ENCODE data around the gene HAO1. TPM values are rescaled to one million over a fixed set of nuclear protein-coding genes. Genes with fewer than 3 reads are reported as not detected.

HAO1 gene
- total and polyA plus RNA-seq, 10 donors = not detected

GRCh38 chr20:7916648-7917047 is 23.6 kb downstream of the HAO1 start:
- intact Hi-C loops (cut with DNase I; ENCODE audit: low total_unique reads) = no loop called here
- Histone ChIP-seq H3K27me3 (replicated peaks in 1 of 7) (peaks cover 0 to 4% (median 0%) of the 10 kb centered on the region in 7 donors), H3K36me3 (no peaks in the 10 kb centered on the region), H3K4me1 (no peaks in the 10 kb centered on the region), H3K27ac (no peak overlapping the region), H3K9me3 (peaks cover 0 to 1% (median 0%) of the 10 kb centered on the region in 8 donors), H3K4me3 (no peak overlapping the region)
- no peak for TF ChIP-seq POLR2A (IDR thresholded peaks at IDR 0.05)
- no peak for TF ChIP-seq CTCF (IDR thresholded peaks at IDR 0.05 in 8 of 11, conservative IDR thresholded peaks at IDR 0.05 in 3 of 11)
- no peak for TF ChIP-seq POLR2AphosphoS5 (IDR thresholded peaks at IDR 0.05)
- 92 to 98% (median 97%) methylated on average over 1 of the region's 1 CpG for WGBS, 5 donors
- no peak for DNase-seq

- Histone ChIP-seq H3K4me1 (no peaks in the 10 kb centered on the region), H3K27me3 (replicated peaks in 1 of 7) (peaks cover 0 to 4% (median 0%) of the 10 kb centered on the region in 7 donors), H3K36me3 (no peaks in the 10 kb centered on the region), H3K27ac (no peak overlapping the region), H3K4me3 (no peak overlapping the region), H3K9me3 (no peaks in the 10 kb centered on the region)
- no peak for DNase-seq
- TF ChIP-seq POLR2A (IDR thresholded peaks at IDR 0.05) (no peak), CTCF (IDR thresholded peaks at IDR 0.05 in 8 of 11, conservative IDR thresholded peaks at IDR 0.05 in 3 of 11) (no peak), POLR2AphosphoS5 (IDR thresholded peaks at IDR 0.05) (no peak)
- 70 to 80% (median 75%) methylated on average over 3 of the region's 3 CpGs for WGBS, 5 donors
- intact Hi-C loops (cut with DNase I; ENCODE audit: low total_unique reads) = no loop called here
Measured at GRCh38 chr20:7912551-7912950, 27.7 kb downstream of the HAO1 start.

- intact Hi-C loops (cut with DNase I; ENCODE audit: low total_unique reads) = no loop called here
- no peaks in the 10 kb centered on the region for H3K36me3 ChIP-seq
- H3K27ac ChIP-seq = no peak overlapping the region
- no peaks in the 10 kb centered on the region for H3K9me3 ChIP-seq
- H3K4me3 ChIP-seq = no peak overlapping the region
- TF ChIP-seq CTCF (IDR thresholded peaks at IDR 0.05 in 8 of 11, conservative IDR thresholded peaks at IDR 0.05 in 3 of 11) = no peak
- TF ChIP-seq POLR2AphosphoS5 (IDR thresholded peaks at IDR 0.05) = no peak
- no peaks in the 10 kb centered on the region for H3K4me1 ChIP-seq
- no peaks in the 10 kb centered on the region for H3K27me3 ChIP-seq (replicated peaks in 1 of 7)
- DNase-seq = no peak
- 69 to 95% (median 87%) methylated on average over 9 to 10 of the region's 10 CpGs for WGBS, 5 donors
Measured at GRCh38 chr20:7911586-7912330, 28.5 kb downstream of the HAO1 start.

GRCh38 chr20:7908905-7909304 is 31.4 kb downstream of the HAO1 start:
- H3K9me3 ChIP-seq = no peaks in the 10 kb centered on the region
- intact Hi-C loops (cut with DNase I; ENCODE audit: low total_unique reads) = no loop called here
- 69 to 90% (median 78%) methylated on average over 4 of the region's 4 CpGs for WGBS, 5 donors
- no peaks in the 10 kb centered on the region for H3K36me3 ChIP-seq
- H3K4me1 ChIP-seq = no peaks in the 10 kb centered on the region
- TF ChIP-seq POLR2AphosphoS5 (IDR thresholded peaks at IDR 0.05) = no peak
- TF ChIP-seq CTCF (IDR thresholded peaks at IDR 0.05 in 8 of 11, conservative IDR thresholded peaks at IDR 0.05 in 3 of 11) = no peak
- no peak for TF ChIP-seq POLR2A (IDR thresholded peaks at IDR 0.05)
- H3K4me3 ChIP-seq = no peak overlapping the region
- H3K27ac ChIP-seq = no peak overlapping the region
- DNase-seq = no peak
- H3K27me3 ChIP-seq (replicated peaks in 1 of 7) = no peaks in the 10 kb centered on the region
